SK-N-SH treated with all-trans-retinoic acid at 6 μM for 48 hours (cell line): ENCODE measurements around the gene INO80B.
"Not testable (repeated sequence)": the region's sequence is repeated elsewhere in the genome, so short reads cannot be mapped to it uniquely, and the experiment has no call there.

Experiments
- ATAC-seq: fragments of 200-7000 bp; cut with Tn5 transposase; 3 replicates; pipeline ENCODE4 v1.9.1; 2020; ENCODE audit warnings: mild to moderate bottlenecking, moderate library complexity
- ARNTL ChIP-seq: fragments of 450-650 bp; formaldehyde crosslinking; IDR thresholded peaks from 2 replicates; pipeline ENCODE4 v1.5.0; 2020; ENCODE audit warnings: low read depth, mild to moderate bottlenecking, moderate library complexity, borderline replicate concordance
- GLIS3 ChIP-seq: fragments of 250-450 bp; sonication (Bioruptor Pico); IDR thresholded peaks from 2 replicates; pipeline ENCODE4 v1.5.0; 2020; ENCODE audit warnings: mild to moderate bottlenecking, moderate library complexity
- ISL1 ChIP-seq: fragments of 250-450 bp; sonication (Bioruptor Pico); IDR thresholded peaks from 2 replicates; pipeline ENCODE4 v2.1.2; 2022; ENCODE audit warnings: mild to moderate bottlenecking, moderate library complexity
- OSR1 ChIP-seq: fragments of 250-450 bp; sonication (Bioruptor Pico); IDR thresholded peaks from 2 replicates; pipeline ENCODE4 v1.8.0; 2022; ENCODE audit warnings: moderate library complexity, mild to moderate bottlenecking, inconsistent platforms
- PPARA ChIP-seq: fragments of 250-450 bp; sonication (Bioruptor Pico); IDR thresholded peaks from 2 replicates; pipeline ENCODE4 v1.5.0; 2020; ENCODE audit warnings: mild to moderate bottlenecking, borderline replicate concordance
- RARB ChIP-seq: fragments of 250-450 bp; sonication (Bioruptor Pico); IDR thresholded peaks from 2 replicates; pipeline ENCODE4 v1.8.0; 2021; ENCODE audit warnings: mild to moderate bottlenecking, moderate library complexity
- TCF4 ChIP-seq: fragments of 250-450 bp; sonication (Bioruptor Pico); IDR thresholded peaks from 2 replicates; pipeline ENCODE4 v1.8.0; 2021; ENCODE audit warnings: mild to moderate bottlenecking, moderate library complexity, borderline replicate concordance
- ZC3H10 ChIP-seq: fragments of 250-450 bp; sonication (Bioruptor Pico); IDR thresholded peaks from 2 replicates; pipeline ENCODE4 v1.5.1; 2021; ENCODE audit warnings: mild to moderate bottlenecking, moderate library complexity
- ZFP3 ChIP-seq: fragments of 250-450 bp; sonication (Bioruptor Pico); IDR thresholded peaks from 2 replicates; pipeline ENCODE4 v1.5.0; 2020; ENCODE audit warnings: mild to moderate bottlenecking, moderate library complexity
- ZFP30 ChIP-seq: fragments of 450-650 bp; formaldehyde crosslinking; IDR thresholded peaks from 2 replicates; pipeline ENCODE4 v1.5.0; 2022; ENCODE audit warnings: mild to moderate bottlenecking, moderate library complexity
- ZNF565 ChIP-seq: fragments of 450-650 bp; formaldehyde crosslinking; conservative IDR thresholded peaks from 2 replicates; pipeline ENCODE4 v1.5.0; 2020; ENCODE audit warnings: low read depth, mild to moderate bottlenecking, moderate library complexity
- ZNF70 ChIP-seq: fragments of 450-650 bp; formaldehyde crosslinking; IDR thresholded peaks from 2 replicates; pipeline ENCODE4 v1.5.0; 2020; ENCODE audit warnings: mild to moderate bottlenecking, moderate library complexity
- ZNF8 ChIP-seq: fragments of 450-650 bp; formaldehyde crosslinking; IDR thresholded peaks from 2 replicates; pipeline ENCODE4 v1.5.0; 2020; ENCODE audit warnings: mild to moderate bottlenecking, moderate library complexity
- TF ChIP-seq, protein P1 (sequence below): fragments of 250-450 bp; sonication (Bioruptor Pico); IDR thresholded peaks from 2 replicates; pipeline ENCODE4 v1.8.0; 2021; ENCODE audit warnings: low read depth, mild to moderate bottlenecking, moderate library complexity, borderline replicate concordance
- TF ChIP-seq, protein P2 (sequence below): fragments of 250-450 bp; sonication (Bioruptor Pico); IDR thresholded peaks from 2 replicates; pipeline ENCODE4 v1.5.0; 2020; ENCODE audit warnings: mild to moderate bottlenecking, moderate library complexity
- TF ChIP-seq, protein P3 (sequence below): fragments of 250-450 bp; sonication (Bioruptor Pico); IDR thresholded peaks from 2 replicates; pipeline ENCODE4 v1.5.1; 2021; ENCODE audit warnings: mild to moderate bottlenecking, moderate library complexity

The INO80B gene

DNA sequence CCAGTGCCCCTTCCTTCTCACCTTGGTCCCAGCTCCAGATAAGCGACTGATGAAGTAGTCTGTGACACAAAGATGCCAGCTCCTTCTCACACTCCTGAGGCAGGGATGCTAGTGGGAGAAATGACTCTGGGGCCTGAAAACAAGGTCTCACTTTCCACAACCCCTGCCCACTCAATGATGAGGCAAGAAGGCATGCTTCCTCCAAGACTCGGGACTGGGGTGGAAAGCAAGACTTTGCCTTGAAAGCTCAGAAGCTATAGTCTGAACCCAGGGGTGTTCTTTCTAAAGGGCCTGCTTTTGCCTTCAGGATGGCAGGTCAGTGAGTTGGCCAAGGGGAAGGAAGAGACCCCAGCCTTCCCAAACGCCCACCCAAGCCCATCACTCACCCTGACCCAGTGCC, 26.5 kb downstream of the INO80B start:
- ATAC-seq, result no peak
- TF ChIP-seq OSR1 (CRISPR knock-in tag) (no peak), ZNF70 (CRISPR knock-in tag) (no peak), GLIS3 (no peak), ZC3H10 (no peak), ZFP3 (CRISPR knock-in tag) (no peak), ZNF8 (CRISPR knock-in tag) (no peak), TCF4 (CRISPR knock-in tag) (no peak)
- TF ChIP-seq, protein P1, sequence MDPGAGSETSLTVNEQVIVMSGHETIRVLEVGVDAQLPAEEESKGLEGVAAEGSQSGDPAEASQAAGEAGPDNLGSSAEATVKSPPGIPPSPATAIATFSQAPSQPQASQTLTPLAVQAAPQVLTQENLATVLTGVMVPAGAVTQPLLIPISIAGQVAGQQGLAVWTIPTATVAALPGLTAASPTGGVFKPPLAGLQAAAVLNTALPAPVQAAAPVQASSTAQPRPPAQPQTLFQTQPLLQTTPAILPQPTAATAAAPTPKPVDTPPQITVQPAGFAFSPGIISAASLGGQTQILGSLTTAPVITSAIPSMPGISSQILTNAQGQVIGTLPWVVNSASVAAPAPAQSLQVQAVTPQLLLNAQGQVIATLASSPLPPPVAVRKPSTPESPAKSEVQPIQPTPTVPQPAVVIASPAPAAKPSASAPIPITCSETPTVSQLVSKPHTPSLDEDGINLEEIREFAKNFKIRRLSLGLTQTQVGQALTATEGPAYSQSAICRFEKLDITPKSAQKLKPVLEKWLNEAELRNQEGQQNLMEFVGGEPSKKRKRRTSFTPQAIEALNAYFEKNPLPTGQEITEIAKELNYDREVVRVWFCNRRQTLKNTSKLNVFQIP (CRISPR knock-in tag), result no peak
- TF ChIP-seq, protein P2, sequence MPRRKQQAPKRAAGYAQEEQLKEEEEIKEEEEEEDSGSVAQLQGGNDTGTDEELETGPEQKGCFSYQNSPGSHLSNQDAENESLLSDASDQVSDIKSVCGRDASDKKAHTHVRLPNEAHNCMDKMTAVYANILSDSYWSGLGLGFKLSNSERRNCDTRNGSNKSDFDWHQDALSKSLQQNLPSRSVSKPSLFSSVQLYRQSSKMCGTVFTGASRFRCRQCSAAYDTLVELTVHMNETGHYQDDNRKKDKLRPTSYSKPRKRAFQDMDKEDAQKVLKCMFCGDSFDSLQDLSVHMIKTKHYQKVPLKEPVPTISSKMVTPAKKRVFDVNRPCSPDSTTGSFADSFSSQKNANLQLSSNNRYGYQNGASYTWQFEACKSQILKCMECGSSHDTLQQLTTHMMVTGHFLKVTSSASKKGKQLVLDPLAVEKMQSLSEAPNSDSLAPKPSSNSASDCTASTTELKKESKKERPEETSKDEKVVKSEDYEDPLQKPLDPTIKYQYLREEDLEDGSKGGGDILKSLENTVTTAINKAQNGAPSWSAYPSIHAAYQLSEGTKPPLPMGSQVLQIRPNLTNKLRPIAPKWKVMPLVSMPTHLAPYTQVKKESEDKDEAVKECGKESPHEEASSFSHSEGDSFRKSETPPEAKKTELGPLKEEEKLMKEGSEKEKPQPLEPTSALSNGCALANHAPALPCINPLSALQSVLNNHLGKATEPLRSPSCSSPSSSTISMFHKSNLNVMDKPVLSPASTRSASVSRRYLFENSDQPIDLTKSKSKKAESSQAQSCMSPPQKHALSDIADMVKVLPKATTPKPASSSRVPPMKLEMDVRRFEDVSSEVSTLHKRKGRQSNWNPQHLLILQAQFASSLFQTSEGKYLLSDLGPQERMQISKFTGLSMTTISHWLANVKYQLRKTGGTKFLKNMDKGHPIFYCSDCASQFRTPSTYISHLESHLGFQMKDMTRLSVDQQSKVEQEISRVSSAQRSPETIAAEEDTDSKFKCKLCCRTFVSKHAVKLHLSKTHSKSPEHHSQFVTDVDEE (CRISPR knock-in tag), result no peak

DNA sequence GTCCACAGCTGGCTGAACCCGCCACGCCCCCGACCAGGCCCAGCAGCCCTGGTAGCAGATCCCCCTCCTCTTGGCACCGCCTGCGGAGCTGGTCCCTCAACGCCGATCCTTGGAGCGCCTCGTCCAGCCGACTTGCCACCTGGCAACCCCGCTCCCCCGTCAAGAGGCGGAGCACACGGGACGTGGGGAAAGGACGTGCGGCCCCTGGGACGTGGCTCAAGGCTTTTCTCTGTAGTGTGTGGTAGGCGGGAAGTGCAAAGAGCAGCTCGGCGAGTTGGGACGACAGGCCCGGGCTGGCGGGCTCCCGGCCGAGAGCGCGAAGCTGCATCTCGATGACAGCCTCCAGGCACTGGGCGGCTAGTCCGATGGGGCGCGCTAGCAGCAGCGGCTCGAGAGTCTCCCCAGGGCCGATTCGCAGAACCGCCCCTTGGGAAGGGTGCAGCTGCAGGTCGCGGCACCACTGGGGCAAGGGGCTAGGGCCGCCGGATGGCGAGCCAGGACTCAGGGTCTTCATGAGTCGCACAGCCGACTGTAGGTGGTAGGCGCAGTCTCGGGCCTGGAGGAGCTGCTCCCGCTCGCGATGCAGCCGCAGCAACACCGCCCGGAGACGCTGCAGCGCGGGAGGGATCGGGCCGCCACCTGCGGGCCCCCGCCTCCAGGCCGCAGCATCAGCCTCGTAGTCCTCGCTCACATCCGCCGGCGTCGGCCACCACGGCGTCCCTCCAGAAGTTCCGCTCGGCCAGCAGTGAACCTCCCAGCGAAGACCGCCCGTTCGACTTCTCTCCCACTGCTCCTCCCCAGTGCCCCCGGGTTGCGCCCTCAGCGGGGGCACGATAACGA, 27.3 kb downstream of the INO80B start:
- peak; percentile 67 for ATAC-seq
- TF ChIP-seq ARNTL (CRISPR knock-in tag) (no peak), ZNF565 (CRISPR knock-in tag) (no peak), ZC3H10 (no peak), ZFP30 (no peak), ZFP3 (CRISPR knock-in tag) (no peak), OSR1 (CRISPR knock-in tag) (no peak), ISL1 (CRISPR knock-in tag) (no peak), RARB (CRISPR knock-in tag) (no peak)
- TF ChIP-seq, protein P3, sequence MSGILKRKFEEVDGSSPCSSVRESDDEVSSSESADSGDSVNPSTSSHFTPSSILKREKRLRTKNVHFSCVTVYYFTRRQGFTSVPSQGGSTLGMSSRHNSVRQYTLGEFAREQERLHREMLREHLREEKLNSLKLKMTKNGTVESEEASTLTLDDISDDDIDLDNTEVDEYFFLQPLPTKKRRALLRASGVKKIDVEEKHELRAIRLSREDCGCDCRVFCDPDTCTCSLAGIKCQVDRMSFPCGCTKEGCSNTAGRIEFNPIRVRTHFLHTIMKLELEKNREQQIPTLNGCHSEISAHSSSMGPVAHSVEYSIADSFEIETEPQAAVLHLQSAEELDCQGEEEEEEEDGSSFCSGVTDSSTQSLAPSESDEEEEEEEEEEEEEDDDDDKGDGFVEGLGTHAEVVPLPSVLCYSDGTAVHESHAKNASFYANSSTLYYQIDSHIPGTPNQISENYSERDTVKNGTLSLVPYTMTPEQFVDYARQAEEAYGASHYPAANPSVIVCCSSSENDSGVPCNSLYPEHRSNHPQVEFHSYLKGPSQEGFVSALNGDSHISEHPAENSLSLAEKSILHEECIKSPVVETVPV (CRISPR knock-in tag), result no peak

DNA sequence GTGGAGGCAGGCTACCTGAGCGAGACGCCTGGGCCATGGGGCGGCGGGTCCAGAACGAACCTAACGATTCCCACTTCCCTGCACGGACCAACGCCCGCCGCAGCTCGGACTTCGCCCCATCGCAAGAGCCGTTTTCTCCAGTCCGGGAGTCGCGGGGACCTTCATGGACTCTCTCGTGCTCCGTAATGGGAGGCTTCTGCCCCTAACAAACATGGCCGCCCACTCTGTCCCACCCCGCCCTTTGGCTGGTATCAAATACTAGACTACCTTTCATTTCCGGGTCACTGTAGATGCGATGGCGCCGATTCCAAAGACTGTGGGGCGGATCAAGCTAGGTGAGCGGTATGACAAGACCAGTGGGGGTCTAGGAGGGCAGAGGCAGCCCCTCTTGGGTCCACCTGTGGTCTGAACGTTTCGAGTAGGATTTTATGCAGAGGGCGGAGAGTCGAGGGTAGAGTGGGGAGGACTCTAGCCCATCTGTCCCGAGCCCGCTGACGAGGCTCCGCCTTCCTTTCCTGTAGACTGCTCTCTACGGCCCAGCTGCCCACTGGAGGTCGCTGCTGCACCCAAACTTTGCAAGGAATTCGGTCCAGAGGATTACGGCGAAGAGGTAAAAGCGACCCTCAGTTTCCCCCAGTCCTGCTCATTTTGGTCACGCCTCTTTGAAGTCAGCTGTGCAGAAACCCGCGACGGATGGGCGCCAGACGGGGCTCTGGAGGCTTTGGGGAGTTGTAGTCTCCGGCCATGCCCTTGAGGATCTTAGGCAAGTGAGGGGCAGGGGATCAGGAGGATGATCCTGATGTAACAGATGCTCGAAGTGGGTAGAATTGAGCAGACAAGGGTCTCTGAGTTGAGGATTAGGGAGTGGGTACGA, 28.2 kb downstream of the INO80B start, which contains the start of the genes CCDC142 and TTC31:
Gene CCDC142, minus strand, starts transcription at position 198 of the 874 bp plus-strand sequence. Its CDS starts 161 bp downstream, at position 37.
Gene TTC31, plus strand, starts transcription at position 281 of the 874 bp plus-strand sequence. Its CDS starts 15 bp downstream, at position 296.
- ATAC-seq, result peak; percentile 93

DNA sequence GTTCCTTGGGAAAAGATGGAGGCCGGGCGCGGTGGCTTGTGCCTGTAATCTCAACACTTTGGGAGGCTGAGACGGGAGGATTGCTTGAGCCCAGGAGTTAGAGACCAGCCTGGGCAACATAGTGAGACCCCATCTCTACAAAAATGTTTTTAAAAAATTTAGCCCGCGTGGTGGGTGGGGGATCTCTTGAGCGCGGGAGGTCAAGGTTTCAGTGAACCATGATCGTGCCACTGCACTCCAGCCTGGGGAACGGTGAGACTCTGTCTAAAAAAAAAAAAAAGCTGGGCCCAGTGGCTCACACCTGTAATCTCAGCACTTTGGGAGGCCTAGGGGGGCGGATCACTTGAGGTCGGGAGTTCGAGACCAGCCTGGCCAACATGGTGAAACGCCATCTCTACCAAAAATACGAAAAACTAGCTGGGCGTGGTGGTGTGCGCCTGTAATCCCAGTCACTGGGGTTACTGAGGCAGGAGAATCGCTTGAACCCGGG, 28.8 kb downstream of the INO80B start:
- ATAC-seq, result not testable (repeated sequence)

More for the DNA sequence above, 28.2 kb downstream of the INO80B start, which contains the start of the genes CCDC142 and TTC31:
- TF ChIP-seq PPARA (CRISPR knock-in tag) (no peak), ZNF70 (CRISPR knock-in tag) (peak; percentile 83; the same call in 1 of the 2 replicates), ZFP3 (CRISPR knock-in tag) (0 out of 2 replicates have a peak, but pooled peaks have one; percentile 9)
- TF ChIP-seq, protein P2 (CRISPR knock-in tag), result 0 out of 2 replicates have a peak, but pooled peaks have one; percentile 29
